Fibroblast of skin of scalp (primary cell): ENCODE results near the gene OTOP1.
"Not testable (repeated sequence)": the region's sequence is repeated elsewhere in the genome, so short reads cannot be mapped to it uniquely, and the experiment has no call there.

Experiments used
- DNase-seq: peaks from one replicate; pipeline ENCODE4 v3.0.0-alpha.2; 2013

Gene OTOP1

GRCh38 chr4:4228356-4228668, 1.6 kb upstream of the OTOP1 start:
- no peak for DNase-seq

DNA sequence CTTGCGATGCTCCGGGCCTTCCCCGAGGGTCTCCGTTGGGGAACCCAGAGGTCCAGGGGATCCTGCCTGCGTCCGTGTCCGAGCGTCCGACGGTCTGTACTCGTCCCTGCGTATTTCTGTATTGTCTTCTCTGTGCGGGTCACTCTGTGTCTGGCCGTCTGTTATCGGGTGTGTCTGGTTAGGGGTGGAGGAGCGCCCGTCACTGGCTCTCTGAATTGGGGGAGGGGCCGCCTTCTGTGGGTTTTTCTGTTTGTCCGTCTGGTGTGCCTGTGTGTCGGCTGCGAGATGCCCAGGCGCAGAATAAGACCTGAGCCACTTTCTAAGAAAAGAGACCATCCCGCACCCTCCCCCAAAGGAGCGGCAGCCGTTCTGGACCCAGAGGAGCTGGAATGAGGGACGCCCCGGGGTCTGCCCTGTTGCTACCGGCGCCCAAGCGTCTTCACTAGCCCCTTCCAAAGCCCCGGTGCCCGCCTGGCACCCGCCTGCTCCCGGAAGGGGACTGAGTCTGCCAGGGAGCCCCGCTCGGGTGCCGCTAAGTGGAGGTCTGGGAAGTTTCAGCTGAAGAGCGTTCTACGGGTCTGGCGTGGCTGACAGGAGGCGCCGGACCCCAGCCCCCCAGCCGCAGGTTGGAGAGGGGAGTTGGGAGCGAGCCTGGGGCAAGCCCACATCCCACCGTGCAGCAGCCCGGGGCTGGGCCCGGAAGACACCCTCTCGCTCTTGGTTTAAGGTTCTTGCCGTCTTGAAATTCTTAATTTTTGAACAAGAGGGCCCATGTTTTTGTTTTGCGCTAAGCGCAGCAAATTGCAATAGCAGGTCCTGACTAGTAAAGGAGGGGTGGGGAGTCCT, 1.0 kb upstream of the OTOP1 start:
- no peak for DNase-seq

DNA sequence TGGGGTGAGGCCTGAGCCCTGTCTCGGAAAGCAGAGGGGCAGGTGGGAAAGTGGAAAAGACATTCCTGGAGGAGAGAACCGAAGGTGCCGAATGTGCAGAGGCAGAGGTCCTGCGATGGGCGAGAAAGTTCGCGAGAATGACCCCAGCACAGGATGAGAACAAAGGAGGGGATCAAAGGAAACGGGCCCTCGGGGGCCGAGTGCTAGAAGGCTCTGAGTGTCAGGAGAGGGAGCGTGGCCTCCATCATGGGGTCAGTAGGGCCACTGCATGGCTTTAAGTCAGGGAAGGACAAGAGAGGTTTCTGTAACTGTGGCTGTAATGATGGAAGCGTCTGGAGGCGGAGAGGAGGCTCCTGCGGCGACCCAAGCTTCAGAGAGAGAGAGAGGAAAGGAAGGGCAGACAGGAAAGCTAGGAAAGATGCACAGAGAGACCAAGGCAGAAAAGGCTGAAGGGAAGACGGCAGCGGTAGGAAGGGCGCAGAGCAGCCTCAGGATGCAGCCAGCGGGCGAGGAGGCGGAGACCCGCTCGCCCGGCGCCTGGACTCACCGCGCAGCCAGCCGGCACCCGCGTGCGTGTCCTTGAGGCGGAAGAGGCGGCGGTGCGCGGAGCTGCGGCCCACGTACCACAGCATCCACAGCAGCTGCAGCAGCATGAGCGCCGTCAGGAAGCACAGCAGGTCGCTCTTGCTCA, 669 bp downstream of the OTOP1 start:
- DNase-seq: peak; percentile 5

DNA sequence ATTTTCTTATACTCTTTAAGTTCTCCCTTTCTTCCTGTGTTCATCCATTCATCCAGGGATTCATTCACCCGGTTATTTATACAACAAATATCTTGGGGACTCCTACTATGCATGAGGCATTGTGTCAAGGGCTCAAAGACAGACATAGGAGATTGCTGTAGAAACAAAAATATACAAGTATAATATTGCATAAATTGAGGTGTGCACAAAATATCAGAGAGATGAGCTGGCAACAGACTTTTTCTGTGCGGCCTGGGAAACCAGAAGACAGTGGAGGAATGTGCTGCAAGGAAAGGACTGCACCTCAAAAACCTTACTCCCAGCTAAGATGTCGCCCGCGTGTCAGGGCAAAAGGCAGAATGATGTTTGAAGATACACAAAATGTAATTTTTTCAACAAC, 9.6 kb downstream of the OTOP1 start:
- DNase-seq: peak; percentile 6

DNA sequence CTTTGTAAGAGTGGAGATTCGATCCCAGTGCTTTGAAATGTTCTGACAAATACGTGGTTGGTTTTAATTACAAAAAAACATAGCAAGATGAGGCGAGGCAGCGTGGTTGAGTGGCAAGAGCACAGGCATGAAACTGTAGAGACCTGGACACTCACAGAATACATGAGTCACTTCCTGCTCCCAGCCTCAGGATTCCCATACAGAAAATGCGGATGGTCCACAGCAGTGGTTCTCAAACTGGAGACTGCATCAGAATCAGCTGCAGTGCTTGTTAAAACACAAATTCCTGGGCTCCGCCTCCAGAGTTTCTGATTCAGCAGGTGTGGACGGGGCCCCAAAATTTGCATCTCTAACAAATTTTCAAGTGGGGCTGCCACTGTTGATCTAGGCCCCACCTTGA, 10.1 kb downstream of the OTOP1 start:
- peak; percentile 50 for DNase-seq

DNA sequence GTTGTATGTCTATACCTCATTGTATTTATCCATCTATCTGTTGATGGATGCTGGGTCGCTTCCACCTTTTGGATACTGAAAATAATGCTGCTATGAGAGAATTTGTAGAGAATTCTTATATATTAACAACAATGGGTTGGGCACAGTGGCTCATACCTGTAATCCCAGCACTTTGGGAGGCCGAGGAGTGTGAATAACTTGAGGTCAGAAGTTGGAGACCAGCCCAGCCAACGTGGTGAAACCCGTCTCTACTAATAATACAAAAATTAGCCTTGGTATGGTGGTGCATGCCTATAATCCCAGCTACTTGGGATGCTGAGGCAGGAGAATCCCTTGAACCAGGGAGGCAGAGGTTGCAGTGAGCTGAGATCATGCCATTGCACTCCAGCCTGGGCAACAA, 13.1 kb downstream of the OTOP1 start:
- peak; percentile 18 for DNase-seq

- DNase-seq: no peak
These were observed 20.5 kb downstream of the OTOP1 start for GRCh38 chr4:4206204-4206603.

DNA sequence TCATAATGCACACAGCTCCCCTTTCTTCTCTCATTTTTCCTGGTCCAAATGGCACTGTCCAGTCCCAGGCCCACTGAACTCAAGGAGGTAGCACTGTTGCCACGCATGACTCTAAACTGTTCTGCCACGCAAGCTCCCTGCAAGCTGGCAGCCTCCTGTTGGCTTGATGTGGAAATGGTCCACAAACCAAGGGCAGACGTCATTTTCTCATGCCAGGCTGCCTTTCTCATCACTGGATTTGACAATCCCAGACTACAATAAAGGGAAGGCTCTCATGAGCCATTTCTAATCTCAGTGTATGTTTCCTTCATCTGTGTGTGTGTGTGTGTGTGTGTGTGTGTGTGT, 22.4 kb downstream of the OTOP1 start:
- no peak for DNase-seq

DNA sequence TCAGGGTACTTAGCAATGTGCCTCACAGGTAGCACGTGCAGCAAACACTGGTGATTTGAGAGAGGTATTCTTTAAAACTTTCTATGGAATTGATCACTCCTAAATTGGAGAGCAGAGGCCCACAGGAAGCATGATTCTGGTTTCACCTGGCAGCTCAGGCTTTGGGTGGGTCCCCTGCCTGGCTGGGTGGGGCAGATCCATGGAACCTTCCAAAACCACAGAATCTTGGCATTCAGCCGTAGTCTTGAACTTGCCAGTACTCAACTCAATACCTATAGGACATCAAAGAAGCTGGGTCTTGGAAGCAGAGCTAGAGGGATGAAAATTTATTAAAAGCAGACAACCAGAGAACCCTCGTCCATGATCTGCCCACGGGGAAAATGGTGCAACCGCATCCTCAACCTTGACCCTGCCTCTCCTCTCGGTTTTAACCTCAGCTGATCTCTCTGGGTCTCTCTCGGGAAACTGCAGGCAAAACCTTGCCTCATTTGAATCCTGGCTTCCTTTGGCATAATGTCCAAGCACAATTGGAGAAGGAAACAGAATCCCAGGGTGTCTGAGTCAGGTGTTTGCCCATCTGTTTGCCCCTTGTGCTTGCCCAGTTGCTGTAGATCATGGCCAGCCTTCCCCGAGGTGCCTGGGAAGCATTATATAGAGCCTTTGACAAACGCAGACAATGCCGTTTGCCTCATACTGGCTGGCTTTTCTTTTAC, 22.9 kb downstream of the OTOP1 start:
- DNase-seq: no peak

GRCh38 chr4:4202510-4202909, 24.2 kb downstream of the OTOP1 start:
- no peak for DNase-seq

DNA sequence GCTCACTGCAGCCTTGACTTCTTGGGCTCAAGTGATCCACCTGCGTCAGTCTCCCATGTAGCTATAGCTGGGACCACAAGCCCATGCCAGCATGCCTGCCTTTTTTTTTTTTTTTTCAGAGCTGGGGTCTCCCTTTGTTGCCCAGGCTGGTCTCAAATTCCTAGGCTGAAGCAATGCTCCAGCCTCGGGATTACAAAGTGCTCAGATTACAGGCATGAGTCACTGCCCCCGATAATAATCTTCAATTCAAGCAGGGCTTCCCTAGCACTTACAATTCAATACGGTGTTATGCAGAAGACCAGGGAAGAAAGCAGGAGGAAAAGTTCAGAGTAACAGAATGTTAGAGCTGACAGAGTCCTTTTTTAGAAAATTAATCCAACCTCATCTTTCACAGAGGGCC, 26.1 kb downstream of the OTOP1 start:
- no peak for DNase-seq

DNA sequence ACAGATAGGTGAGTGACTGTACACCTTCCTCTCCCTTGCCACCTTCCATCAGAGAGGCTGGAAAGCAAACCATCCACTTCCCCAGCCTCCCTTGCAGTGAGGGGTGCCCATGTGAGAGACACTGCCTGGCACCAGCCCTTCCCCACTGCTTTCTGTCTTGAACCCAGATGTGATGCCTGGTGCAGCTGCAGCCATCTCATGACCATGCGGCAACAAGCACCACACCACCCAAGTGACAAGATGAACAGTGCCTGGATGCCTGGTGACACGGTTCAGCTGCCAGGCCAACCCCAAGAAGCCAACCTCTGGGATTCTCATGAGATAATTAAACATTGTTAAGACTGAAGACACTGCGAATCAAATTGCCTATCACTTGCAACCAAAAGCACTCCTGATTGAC, 31.4 kb downstream of the OTOP1 start:
- DNase-seq: no peak

DNA sequence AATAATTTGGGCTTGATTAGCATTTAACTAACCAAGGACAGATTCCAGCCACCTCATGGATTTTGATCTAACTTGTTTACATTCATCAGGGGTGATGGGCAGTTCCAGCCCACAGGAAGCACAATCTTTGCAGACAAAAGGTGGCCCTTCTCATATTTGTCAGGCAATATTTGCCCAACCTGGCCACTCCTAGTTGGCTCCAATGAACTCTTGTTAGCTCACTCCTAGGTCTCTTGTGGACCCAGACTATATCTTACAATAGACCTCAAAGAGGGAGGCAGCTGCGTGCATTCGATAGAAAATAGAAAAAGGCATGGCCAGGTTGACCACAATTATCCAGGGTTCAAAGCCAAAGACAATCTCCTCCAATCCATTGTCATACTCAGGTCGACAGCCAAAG, 38.2 kb downstream of the OTOP1 start:
- not testable (repeated sequence) for DNase-seq

- DNase-seq: no peak
These were observed 41.2 kb downstream of the OTOP1 start for GRCh38 chr4:4185528-4185927.

DNA sequence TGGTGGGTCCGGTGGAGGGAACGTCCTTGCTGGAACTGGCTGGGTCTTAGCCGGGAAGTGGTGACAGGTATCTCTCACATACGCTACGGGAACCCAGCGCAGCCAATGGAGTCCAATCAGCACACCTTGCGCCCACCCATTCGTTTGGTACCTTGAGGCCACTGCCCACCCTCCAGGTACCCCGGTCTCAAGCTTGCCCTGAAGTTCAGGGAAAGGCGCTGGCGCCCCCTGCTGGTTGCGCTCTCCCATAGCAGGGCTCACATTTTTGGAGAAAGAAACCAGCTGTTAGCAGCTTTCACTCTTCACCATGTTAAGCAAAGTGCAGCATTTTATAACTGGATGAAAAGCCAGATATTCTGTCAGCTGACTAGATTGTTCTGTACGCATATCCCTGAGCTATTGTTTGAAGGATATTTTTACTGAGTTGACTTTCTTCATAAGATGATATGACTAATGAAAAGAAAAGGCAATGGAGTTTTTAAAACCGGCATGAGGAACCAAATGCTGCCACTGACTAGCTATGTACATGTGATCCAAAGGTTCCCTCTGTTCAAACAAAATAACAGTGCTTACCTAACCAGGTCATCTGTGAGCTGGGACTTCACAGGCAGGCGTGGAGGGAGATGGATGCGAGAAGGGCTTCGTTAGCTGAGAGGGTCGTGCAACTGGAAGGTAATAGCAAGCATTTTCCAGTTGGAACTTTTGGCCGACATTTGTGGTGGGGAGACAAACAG, 43.7 kb downstream of the OTOP1 start:
- DNase-seq: peak; percentile 3

DNA sequence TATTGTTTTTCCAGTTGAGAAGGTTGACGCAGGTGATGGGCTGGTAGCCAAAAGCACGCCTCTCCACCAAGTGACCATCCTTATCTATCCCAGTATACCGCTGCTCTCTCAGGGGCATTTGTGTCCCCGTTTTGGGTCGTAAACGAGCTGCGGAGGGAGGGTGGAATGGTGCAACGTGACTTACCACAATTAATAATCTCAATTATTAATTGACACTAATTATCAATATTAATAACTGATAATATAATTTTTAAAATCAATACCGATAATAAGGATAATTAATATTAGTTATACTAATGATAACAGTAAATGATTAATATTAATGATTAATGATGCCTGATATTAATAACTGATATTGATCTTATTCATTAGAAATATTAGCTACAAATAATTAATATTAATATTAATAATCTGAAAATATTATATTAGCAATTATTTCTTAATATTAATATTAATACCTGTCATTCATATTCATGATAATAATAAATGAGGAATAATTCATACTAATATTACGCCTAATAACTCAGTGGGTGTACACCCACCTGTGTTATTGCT, 56.1 kb downstream of the OTOP1 start:
- no peak for DNase-seq

DNA sequence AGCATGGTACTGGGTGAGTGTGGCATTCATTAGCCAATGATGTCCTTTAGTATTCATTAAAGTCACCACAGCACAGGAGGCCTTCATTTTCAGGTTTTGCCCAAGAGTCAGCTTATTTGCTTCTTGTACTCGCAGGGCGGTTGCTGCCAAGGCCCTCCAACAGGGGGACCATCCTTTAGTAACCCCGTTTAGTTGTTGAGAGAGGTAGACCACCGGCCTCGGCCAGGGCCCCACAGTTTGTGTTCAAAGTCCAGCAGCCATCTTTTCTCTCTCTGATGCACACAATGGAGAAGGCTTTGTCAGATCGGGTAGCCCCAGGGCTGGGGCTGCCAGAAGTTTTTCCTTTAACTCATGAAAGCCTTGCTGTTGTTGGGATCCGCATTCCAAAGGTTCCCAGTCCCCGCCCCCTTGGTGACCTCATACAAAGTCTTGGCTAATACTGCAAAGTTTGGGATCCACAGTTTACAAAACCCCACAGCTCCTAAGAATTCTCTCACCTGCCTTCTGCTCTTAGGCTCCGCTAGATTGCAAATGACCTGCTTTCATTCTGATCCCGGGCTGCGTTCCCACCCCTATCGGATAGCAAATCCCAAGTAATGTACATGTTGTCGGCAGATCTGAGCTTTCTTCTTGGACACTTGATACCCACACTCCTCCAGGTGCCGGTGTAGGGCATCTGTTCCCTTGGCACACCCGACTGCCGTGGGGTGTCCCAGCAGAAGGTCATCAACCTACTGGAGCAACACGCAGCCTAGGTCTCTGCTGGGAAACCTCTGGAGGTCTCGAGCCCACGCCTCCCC, 58.5 kb downstream of the OTOP1 start:
- not testable (repeated sequence) for DNase-seq

DNA sequence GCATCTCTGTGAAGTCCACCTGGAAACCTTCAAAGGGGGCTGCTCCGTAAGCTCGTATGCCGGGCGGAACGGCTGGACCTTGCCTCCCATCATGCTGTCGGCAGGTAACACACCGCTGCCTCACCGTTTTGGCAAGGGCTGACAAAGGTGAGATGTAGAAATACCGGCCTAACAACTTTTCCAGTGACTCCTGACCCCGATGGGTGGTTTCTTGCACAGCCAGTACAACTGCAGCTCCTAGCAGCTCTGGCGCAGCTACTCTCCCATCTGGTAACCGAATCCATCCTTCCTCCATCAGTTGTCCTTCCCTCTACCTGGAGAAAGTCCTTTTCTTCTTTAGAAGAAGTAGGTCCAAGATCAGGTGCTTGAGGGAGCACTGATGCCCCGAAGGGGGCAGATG, 59.7 kb downstream of the OTOP1 start:
- not testable (repeated sequence) for DNase-seq

DNA sequence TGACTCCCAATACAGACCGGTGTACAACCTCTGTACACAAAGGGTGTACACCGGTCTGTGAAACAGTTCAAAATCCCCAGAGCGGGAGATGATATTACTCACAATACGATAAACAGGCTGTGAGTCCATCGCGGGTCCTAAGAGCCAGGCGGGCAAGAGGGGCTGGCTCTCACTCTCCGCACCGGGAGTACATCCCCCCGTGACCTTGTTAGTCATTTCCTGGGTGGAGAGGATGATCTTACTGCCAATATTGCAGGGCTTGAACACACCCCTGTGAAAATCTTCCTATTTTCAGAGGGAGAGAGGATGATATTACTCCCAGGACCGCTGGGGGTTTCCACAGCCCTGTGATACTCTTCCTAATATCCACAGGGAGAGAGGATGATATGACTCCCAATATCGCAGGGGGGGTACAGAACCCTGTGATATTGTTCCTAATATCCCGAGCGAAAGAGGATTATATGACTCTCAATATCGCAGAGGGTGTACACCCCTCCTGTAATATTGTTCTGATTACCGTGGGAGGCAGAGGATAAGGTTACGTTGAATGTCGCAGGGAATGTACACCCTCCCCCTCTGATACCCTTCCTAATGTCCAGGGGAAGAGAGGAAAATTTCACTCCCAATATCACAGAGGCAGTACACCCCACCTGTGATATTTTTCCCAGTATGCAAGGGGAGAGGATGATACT, 60.9 kb downstream of the OTOP1 start:
- not testable (repeated sequence) for DNase-seq

- DNase-seq: not testable (repeated sequence)
These were observed 62.1 kb downstream of the OTOP1 start for GRCh38 chr4:4164532-4165173.

DNA sequence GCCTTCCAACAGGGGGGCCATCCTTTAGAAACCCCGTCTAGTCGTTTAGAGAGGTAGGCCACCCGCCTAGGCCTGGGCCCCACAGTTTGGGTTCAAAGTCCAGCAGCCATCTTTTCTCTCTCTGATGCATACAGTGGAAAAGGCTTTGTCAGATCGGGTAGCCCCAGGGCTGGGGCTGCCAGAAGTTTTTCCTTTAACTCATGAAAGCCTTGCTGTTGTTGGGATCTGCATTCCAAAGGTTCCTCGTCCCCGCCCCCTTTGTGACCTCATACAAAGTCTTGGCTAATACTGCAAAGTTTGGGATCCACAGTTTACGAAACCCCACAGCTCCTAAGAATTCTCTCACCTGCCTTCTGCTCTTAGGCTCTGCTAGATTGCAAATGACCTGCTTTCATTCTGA, 64.5 kb downstream of the OTOP1 start:
- not testable (repeated sequence) for DNase-seq
